Epithelial cell of esophagus (primary cell): ENCODE data around the gene PPARA.

Experiments
- DNase-seq: peaks from one replicate; pipeline ENCODE4 v3.0.0; 2010; ENCODE audit warnings: low read depth
- H3K4me3 ChIP-seq: 2 replicates; pipeline ENCODE4 v1.5.1; 2011; ENCODE audit warnings: mild to moderate bottlenecking, low read length, control low read depth
- TF ChIP-seq, protein P1 (sequence below): IDR thresholded peaks from 2 replicates; pipeline ENCODE4 v1.5.1; 2011; ENCODE audit warnings: low read depth, mild to moderate bottlenecking, low read length, control low read depth, inconsistent platforms; ENCODE audit not compliant: insufficient read depth; ENCODE audit errors: missing control alignments

Gene PPARA

DNA sequence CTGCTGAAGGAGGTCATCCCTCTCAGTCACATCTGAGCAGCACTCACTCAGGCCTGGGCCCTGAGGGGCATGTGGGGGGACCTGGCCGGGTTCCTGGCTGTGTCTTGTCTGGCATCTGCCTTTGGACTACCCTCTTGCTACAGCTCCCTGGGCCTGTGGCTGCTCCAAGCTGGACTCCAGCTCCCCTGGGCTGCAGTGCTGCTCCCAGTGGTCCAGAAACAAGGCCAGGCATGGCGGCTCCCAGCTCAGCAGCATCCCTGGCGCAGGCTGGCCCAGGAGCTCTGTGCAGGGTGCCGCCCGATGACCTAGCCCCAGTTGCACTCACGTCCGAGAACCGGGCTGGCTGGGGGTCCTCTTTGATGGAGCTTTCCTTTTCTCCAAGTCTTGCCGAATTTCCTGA, 94.4 kb downstream of the PPARA start:
- TF ChIP-seq, protein P1, sequence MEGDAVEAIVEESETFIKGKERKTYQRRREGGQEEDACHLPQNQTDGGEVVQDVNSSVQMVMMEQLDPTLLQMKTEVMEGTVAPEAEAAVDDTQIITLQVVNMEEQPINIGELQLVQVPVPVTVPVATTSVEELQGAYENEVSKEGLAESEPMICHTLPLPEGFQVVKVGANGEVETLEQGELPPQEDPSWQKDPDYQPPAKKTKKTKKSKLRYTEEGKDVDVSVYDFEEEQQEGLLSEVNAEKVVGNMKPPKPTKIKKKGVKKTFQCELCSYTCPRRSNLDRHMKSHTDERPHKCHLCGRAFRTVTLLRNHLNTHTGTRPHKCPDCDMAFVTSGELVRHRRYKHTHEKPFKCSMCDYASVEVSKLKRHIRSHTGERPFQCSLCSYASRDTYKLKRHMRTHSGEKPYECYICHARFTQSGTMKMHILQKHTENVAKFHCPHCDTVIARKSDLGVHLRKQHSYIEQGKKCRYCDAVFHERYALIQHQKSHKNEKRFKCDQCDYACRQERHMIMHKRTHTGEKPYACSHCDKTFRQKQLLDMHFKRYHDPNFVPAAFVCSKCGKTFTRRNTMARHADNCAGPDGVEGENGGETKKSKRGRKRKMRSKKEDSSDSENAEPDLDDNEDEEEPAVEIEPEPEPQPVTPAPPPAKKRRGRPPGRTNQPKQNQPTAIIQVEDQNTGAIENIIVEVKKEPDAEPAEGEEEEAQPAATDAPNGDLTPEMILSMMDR, result no peak

DNA sequence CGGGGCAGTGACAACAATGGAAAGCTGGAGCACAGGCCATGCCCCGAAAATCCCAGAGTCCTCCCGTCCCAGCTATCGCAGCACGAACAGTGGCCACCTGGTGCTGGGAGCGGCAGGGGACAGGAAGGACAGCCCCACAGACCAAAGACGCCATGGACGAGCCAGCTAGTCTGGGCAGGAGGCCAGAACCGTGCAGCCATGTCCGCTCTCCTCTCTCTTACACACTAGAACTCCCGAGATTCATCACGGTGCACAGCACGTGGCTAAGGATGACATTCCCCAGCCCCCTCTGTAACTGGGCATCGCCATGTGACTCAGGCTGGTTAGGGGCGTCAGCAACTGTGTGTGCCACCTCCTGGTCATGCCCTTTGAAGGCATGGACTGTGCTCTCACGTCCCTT, 95.2 kb downstream of the PPARA start:
- no peak for DNase-seq
- H3K4me3 ChIP-seq, result no peak overlapping the region
- TF ChIP-seq, protein P1, result no peak

More for the DNA sequence above, 94.4 kb downstream of the PPARA start:
- no peak for DNase-seq
- H3K4me3 ChIP-seq, result no peak overlapping the region

DNA sequence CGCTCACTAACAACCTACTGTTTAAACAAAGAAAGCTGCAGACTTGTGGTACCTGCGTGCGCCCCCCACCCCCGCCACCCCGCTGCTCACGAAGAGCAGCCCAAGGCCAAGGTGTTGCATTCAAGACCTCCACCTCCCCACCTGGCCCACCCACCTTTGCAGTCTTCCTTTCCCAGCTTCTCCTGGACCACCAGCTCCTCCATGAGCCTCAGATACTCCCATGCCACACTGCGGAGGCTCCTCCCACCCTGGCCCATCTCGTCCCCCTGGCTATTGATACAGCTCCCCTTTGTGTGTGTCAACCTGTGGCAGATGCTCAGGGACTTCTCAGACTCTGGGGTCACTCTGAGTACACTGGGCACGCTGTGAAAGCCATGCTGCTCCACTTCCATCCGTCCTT, 95.9 kb downstream of the PPARA start:
- no peak for DNase-seq
- TF ChIP-seq, protein P1, result no peak
- no peak overlapping the region for H3K4me3 ChIP-seq

DNA sequence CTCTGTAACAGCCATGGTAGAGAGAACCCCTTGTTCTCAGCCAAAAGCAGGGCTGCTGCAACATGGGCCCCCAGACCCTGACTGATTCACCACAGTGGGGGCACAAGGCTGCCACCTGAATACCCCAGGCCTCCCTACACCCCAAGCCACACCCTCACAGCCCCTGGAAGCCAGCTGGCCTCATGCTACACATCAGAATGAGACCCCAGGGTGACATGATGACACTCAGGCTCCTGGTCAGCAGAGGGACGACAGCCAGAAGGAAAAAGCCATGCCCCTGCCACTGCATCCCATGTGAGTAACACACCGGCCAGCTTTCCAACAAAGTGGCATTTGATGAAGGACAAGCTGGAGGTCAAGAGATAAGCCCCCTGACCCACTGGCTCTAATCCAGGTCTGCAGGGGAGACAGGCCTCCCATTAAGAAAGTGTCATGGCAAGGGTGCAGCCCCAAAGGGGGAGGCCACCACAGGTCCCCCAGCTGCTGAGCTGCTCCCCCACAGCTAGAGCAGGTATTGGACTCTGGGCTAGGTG, 97.2 kb downstream of the PPARA start:
- DNase-seq, result no peak
- H3K4me3 ChIP-seq, result no peak overlapping the region
- TF ChIP-seq, protein P1, result no peak

DNA sequence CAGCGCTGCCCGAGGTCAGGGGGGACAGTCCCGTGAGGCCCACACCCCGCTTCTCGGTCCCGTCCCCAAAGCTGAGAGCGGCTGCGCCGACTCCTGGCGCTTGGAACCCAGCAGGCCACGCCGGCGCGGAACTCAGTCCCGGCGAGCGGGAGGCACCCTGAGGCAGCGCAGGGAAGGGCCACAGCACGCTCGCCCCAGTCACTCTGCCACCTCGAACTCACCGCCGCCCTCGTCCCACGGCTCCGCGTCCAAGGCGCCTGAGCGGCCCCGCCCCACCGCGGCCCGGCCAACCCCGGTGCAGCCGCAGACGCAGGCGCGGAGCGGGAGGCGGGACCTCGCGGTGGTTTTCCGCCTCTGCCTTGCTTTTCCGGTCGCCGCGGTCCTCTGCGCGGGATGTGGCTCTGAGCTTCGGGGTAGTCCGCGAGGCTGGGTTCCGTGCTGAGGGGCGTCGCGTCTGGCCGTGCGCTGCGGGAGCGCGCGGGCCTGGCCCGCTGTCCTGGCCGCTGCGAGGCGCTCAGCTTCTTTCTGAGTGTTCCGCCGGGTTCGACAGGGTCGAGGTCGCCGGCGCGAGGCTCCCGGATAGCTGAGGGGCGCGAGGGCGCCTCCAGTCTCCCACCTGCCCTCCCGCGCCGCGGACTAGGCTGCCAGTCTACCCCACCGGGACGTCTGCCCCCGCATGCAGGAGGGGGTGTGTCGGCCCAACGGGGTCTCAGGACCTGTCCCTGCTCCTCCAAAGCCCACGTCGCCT, 99.9 kb downstream of the PPARA start, which contains the start of gene CDPF1:
CDPF1 (minus strand) TSS at position 259 of the 748 bp plus-strand sequence. CDS start 2,009 bp downstream, outside the sequence.
- TF ChIP-seq, protein P1, result no peak
- peak within 1 kb of the TSS; percentile 79 for H3K4me3 ChIP-seq
- DNase-seq, result peak; percentile 93

DNA sequence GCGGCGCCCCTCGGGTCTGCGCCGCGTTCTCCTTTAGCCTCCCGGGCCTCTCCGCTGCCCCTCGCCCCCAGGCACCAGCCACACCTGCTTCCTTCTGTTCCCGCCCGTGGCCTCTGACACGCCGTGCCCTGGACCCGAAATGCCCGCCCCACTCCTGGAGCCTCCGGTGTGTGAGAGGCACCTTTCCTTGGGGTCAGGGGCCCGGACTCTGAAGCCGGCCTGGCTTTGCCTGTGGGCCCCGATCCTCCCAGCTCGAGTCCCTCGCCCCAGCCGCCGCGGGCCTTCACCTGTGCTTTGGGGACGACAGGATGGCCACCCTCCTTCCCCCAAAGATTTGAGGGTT, 100.4 kb downstream of the PPARA start:
- peak overlapping the region; percentile 79 for H3K4me3 ChIP-seq
- no peak for DNase-seq

More for the DNA sequence above, 100.4 kb downstream of the PPARA start:
- TF ChIP-seq, protein P1, result no peak
